IMR-90 (cell line): ENCODE measurements around the gene ZFYVE1. TPM values are rescaled to one million over a fixed set of nuclear protein-coding genes. Genes with fewer than 3 reads are reported as not detected.
A peak's percentile ranks its signal among the peaks of the same experiment; 100 is the strongest.

ENCODE experiments used
- ATAC-seq: fragments of 200-7000 bp; cut with Tn5 transposase; 2 replicates; pipeline ENCODE4 v1.9.1; 2020; ENCODE audit warnings: low read depth, mild to moderate bottlenecking, moderate library complexity
- BruUV-seq: library from RNA; stranded (reverse); fragments of 400-500 nt; replicated peaks from 2 replicates; lab custom pipeline; 2021; lab: Mats Ljungman, UMichigan
- CTCF ChIA-PET: fragments of 300-600 bp; formaldehyde crosslinking; extraction: SDS; loops from one replicate; lab custom pipeline; 2021; ENCODE audit warnings: antibody characterized with exemption; lab: Yijun Ruan, JAX
- POLR2A ChIA-PET: fragments of 300-600 bp; sonication (Branson Sonifier 250); formaldehyde crosslinking; loops from one replicate; lab custom pipeline; 2022; ENCODE audit warnings: antibody characterized with exemption; ENCODE audit not compliant: unreplicated experiment; lab: Charles Lee
- DNase-seq: peaks from one replicate; pipeline ENCODE4 v3.0.0; 2013
- H2AFZ ChIP-seq: replicated peaks from 2 replicates; pipeline ENCODE3; 2013; ENCODE audit warnings: low read length, mild to moderate bottlenecking; ENCODE audit not compliant: poor library complexity
- H2AK5ac ChIP-seq: 2 replicates; pipeline ENCODE4 v1.6.1; 2013; ENCODE audit warnings: low read depth, low read length, inconsistent platforms
- H2AK9ac ChIP-seq: replicated peaks from 2 replicates; pipeline ENCODE3; 2013; ENCODE audit warnings: mild to moderate bottlenecking, low read depth, low read length, moderate library complexity; ENCODE audit not compliant: poor library complexity
- H2BK120ac ChIP-seq: 2 replicates; pipeline ENCODE4 v1.6.1; 2013; ENCODE audit warnings: low read depth, low read length, inconsistent platforms
- H2BK15ac ChIP-seq: 3 replicates; pipeline ENCODE4 v1.6.1; 2013; ENCODE audit warnings: low read depth, low read length, inconsistent platforms
- H2BK20ac ChIP-seq: 2 replicates; pipeline ENCODE4 v1.6.1; 2013; ENCODE audit warnings: low read depth, mild to moderate bottlenecking, inconsistent platforms, low read length, moderate library complexity
- H2BK5ac ChIP-seq: 2 replicates; pipeline ENCODE4 v1.6.1; 2013; ENCODE audit warnings: mild to moderate bottlenecking, low read depth, low read length, inconsistent platforms; ENCODE audit not compliant: poor library complexity, severe bottlenecking
- H3K14ac ChIP-seq: replicated peaks from 2 replicates; pipeline ENCODE4 v1.6.1; 2013; ENCODE audit warnings: low read depth, low read length, inconsistent platforms
- H3K18ac ChIP-seq: 2 replicates; pipeline ENCODE4 v1.6.1; 2013; ENCODE audit warnings: low read depth, low read length, control low read depth
- H3K23ac ChIP-seq: 2 replicates; pipeline ENCODE4 v1.6.1; 2013; ENCODE audit warnings: low read depth, low read length, inconsistent platforms
- H3K27ac ChIP-seq: 2 replicates; pipeline ENCODE4 v1.5.1; 2013; ENCODE audit warnings: mild to moderate bottlenecking, control low read depth, low read length; ENCODE audit not compliant: insufficient read depth
- H3K27me3 ChIP-seq: 2 replicates; pipeline ENCODE4 v1.6.1; 2013; ENCODE audit warnings: low read length; ENCODE audit not compliant: control insufficient read depth, insufficient read depth
- H3K36me3 ChIP-seq: 2 replicates; pipeline ENCODE4 v1.6.1; 2013; ENCODE audit warnings: low read length, mixed read lengths; ENCODE audit not compliant: control insufficient read depth, insufficient read depth
- H3K4ac ChIP-seq: 2 replicates; pipeline ENCODE4 v1.6.1; 2013; ENCODE audit warnings: low read depth, low read length, inconsistent platforms
- H3K4me1 ChIP-seq: 2 replicates; pipeline ENCODE4 v1.6.1; 2013; ENCODE audit warnings: low read length, mixed read lengths; ENCODE audit not compliant: control insufficient read depth, insufficient read depth
- H3K4me2 ChIP-seq: 2 replicates; pipeline ENCODE4 v1.6.1; 2013; ENCODE audit warnings: low read depth, mild to moderate bottlenecking, control low read depth, low read length, moderate library complexity
- H3K4me3 ChIP-seq: 2 replicates; pipeline ENCODE4 v1.5.1; 2013; ENCODE audit warnings: low read depth, mild to moderate bottlenecking, control low read depth, low read length, moderate library complexity; ENCODE audit not compliant: insufficient read depth
- H3K56ac ChIP-seq: 2 replicates; pipeline ENCODE4 v1.6.1; 2013; ENCODE audit warnings: low read length, inconsistent platforms; ENCODE audit not compliant: insufficient read depth; ENCODE audit errors: extremely low read depth
- H3K79me1 ChIP-seq, 2 experiments: 2 replicates each; pipeline ENCODE4 v1.6.1; 2013; ENCODE audit warnings: low read length in 2 of 2, inconsistent platforms in 1 of 2, low read depth in 1 of 2
- H3K9ac ChIP-seq: 2 replicates; pipeline ENCODE4 v1.6.1; 2013; ENCODE audit warnings: low read depth, low read length, control low read depth
- H3K9me1 ChIP-seq: 2 replicates; pipeline ENCODE4 v1.6.1; 2013; ENCODE audit warnings: low read length, inconsistent platforms; ENCODE audit not compliant: insufficient read depth
- H3K9me3 ChIP-seq: 2 replicates; pipeline ENCODE4 v1.6.1; 2013; ENCODE audit warnings: low read length; ENCODE audit not compliant: control insufficient read depth, insufficient read depth
- H4K20me1 ChIP-seq: 2 replicates; pipeline ENCODE4 v1.6.1; 2013; ENCODE audit warnings: low read length, inconsistent platforms; ENCODE audit not compliant: insufficient read depth
- H4K5ac ChIP-seq: 2 replicates; pipeline ENCODE4 v1.6.1; 2013; ENCODE audit warnings: mild to moderate bottlenecking, low read depth, low read length, control low read depth
- H4K8ac ChIP-seq, 2 experiments: 2 replicates each; pipeline ENCODE4 v1.6.1; 2013; ENCODE audit warnings: low read depth in 2 of 2, low read length in 2 of 2, control low read depth in 1 of 2, inconsistent platforms in 1 of 2
- H4K91ac ChIP-seq: 2 replicates; pipeline ENCODE4 v1.6.1; 2013; ENCODE audit warnings: low read depth, low read length, inconsistent platforms; ENCODE audit not compliant: insufficient read depth
- BHLHE40 ChIP-seq: fragments of 150-350 bp; IDR thresholded peaks from 2 replicates; pipeline ENCODE4 v1.6.1; 2016; ENCODE audit warnings: mild to moderate bottlenecking, low read depth, low read length
- CEBPB ChIP-seq: IDR thresholded peaks from 2 replicates; pipeline ENCODE4 v1.6.1; 2012; ENCODE audit warnings: low read depth, low read length, improper control_type of control experiment
- FOS ChIP-seq: fragments of 150-350 bp; IDR thresholded peaks from 2 replicates; pipeline ENCODE4 v1.6.1; 2016; ENCODE audit warnings: low read depth, low read length
- NFE2L2 ChIP-seq: fragments of 150-350 bp; IDR thresholded peaks from 2 replicates; pipeline ENCODE4 v1.6.1; 2016; ENCODE audit warnings: low read depth, mild to moderate bottlenecking, low read length
- POLR2A ChIP-seq: IDR thresholded peaks from 2 replicates; pipeline ENCODE4 v1.6.1; 2012; ENCODE audit warnings: mild to moderate bottlenecking, low read depth, low read length
- RAD21 ChIP-seq: IDR thresholded peaks from 2 replicates; pipeline ENCODE4 v1.6.1; 2012; ENCODE audit warnings: low read length, improper control_type of control experiment
- WGBS, 2 experiments: methylation state at CpG; one replicate each; pipeline versions ENCODE4 v1.1.5 to v1.1.7; 2013; ENCODE audit warnings: missing lambda C conversion rate in 2 of 2; ENCODE audit not compliant: insufficient read length in 1 of 2; ENCODE audit errors: extremely low coverage in 2 of 2; 5-methylcytosine and 5-hydroxymethylcytosine counted together
- dilution Hi-C: fragments of 300-500 bp; cut with HindIII; formaldehyde crosslinking; loops from one replicate; pipeline ENCODE4 v1.14.3; 2018; ENCODE audit warnings: low sequenced_read_pairs; ENCODE audit not compliant: unreplicated experiment
- in situ Hi-C: fragments of 300-500 bp; cut with MboI; formaldehyde crosslinking; loops from 3 replicates; pipeline ENCODE4 v1.14.3; 2019; ENCODE audit warnings: low sequenced_read_pairs, inconsistent platforms, mixed read lengths
- intact Hi-C: fragments of 100-400 bp; cut with micrococcal nuclease; formaldehyde crosslinking; loops from 2 replicates; pipeline ENCODE4 v1.10.0; 2022
- polyA plus RNA-seq, 3 experiments: library from polyadenylated mRNA; depleted of rRNA; stranded (reverse); fragments of >200 nt; gene quantifications; 2 replicates each; pipeline ENCODE4 v1.2.3, GENCODE V29; 2012; ENCODE audit warnings: low replicate concordance in 1 of 3
- total RNA-seq: library from RNA; depleted of rRNA; stranded (reverse); fragments of >200 nt; gene quantifications from 2 replicates; pipeline ENCODE4 v1.2.3, GENCODE V29; 2012
- TF ChIP-seq, protein P1 (sequence below): fragments of 150-350 bp; IDR thresholded peaks from 2 replicates; pipeline ENCODE4 v1.6.1; 2016; ENCODE audit warnings: low read depth, mild to moderate bottlenecking, low read length, moderate library complexity, borderline replicate concordance

The ZFYVE1 gene
- total and polyA plus RNA-seq, 2 of the 4 experiments (the other 2 are of a cell fraction), result 12.2 to 14.2 TPM

GRCh38 chr14:72925171-72925759 lies 101.6 kb downstream of the ZFYVE1 start (continued):
- TF ChIP-seq, protein P1, sequence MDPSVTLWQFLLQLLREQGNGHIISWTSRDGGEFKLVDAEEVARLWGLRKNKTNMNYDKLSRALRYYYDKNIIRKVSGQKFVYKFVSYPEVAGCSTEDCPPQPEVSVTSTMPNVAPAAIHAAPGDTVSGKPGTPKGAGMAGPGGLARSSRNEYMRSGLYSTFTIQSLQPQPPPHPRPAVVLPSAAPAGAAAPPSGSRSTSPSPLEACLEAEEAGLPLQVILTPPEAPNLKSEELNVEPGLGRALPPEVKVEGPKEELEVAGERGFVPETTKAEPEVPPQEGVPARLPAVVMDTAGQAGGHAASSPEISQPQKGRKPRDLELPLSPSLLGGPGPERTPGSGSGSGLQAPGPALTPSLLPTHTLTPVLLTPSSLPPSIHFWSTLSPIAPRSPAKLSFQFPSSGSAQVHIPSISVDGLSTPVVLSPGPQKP, result no peak

- no peak overlapping the region for H3K4me2 ChIP-seq
- intact Hi-C loops, result no loop called here
- no peaks in the 10 kb centered on the region for H3K4me1 ChIP-seq
- no TSS peak for BruUV-seq
- no peak overlapping the region for H3K9ac ChIP-seq
- no peak overlapping the region for H3K14ac ChIP-seq
- CTCF ChIA-PET, result interaction anchor here (0.6 kb wide), 1 partner anchor 413 kb away, joined by 4 read pairs; no protein-coding TSS in a partner anchor
- no peak for DNase-seq
- no peak overlapping the region for H2AK5ac ChIP-seq
- H3K9me1 ChIP-seq, result no peaks in the 10 kb centered on the region; the same call in 1 of the 2 replicates
- H4K20me1 ChIP-seq, result no peaks in the 10 kb centered on the region
- in situ Hi-C loops, result no loop called here
- no peak overlapping the region for H4K91ac ChIP-seq
- TF ChIP-seq BHLHE40 (no peak), CEBPB (no peak), POLR2A (no peak), RAD21 (no peak), NFE2L2 (no peak), FOS (no peak)
- no peak overlapping the region for H2BK20ac ChIP-seq
- H3K36me3 ChIP-seq, result no peaks in the 10 kb centered on the region
- no peak overlapping the region for H2AK9ac ChIP-seq
- H2BK5ac ChIP-seq, result no peak overlapping the region
- POLR2A ChIA-PET, result no interaction called here
- H2AFZ ChIP-seq, result peak overlapping the region; percentile 23
- no peak overlapping the region for H3K27ac ChIP-seq
- no peaks in the 10 kb centered on the region for H3K9me3 ChIP-seq
- H3K23ac ChIP-seq, result no peak overlapping the region
- H2BK15ac ChIP-seq, result no peak overlapping the region; the same call in 2 of the 3 replicates
- no peak overlapping the region for H3K4ac ChIP-seq
- ATAC-seq, result no peak
- no peaks in the 10 kb centered on the region for H3K27me3 ChIP-seq
- H2BK120ac ChIP-seq, result no peak overlapping the region
- H3K4me3 ChIP-seq, result no peak overlapping the region
- no peak overlapping the region for H3K56ac ChIP-seq
- dilution Hi-C loops, result no loop called here
- WGBS, 2 experiments, result 40% methylated on average over 5 of the region's 5 CpGs; no CpG with 5 or more reads in 1 of the 2 experiments
- no peak overlapping the region for H4K8ac ChIP-seq
- H3K79me1 ChIP-seq, result peaks cover 6 to 15% of the 10 kb centered on the region in 2 experiments; a peak in 2 of 4 replicates
- H4K5ac ChIP-seq, result no peak overlapping the region
- no peak overlapping the region for H3K18ac ChIP-seq
These were observed 102.6 kb downstream of the ZFYVE1 start for GRCh38 chr14:72924337-72924736.
